WTC11 (cell line): Measurements from ENCODE around the gene DHX34.

Source experiments
- ESRRA ChIP-seq: sonication (generic); formaldehyde crosslinking; IDR thresholded peaks from 2 replicates; pipeline ENCODE4 v1.8.1; 2022; ENCODE audit warnings: mild to moderate bottlenecking, missing genetic modification reagents, borderline replicate concordance
- JUN ChIP-seq: sonication (generic); formaldehyde crosslinking; IDR thresholded peaks from 2 replicates; pipeline ENCODE4 v1.8.0; 2023; ENCODE audit warnings: mild to moderate bottlenecking, missing genetic modification reagents
- SP1 ChIP-seq: sonication (generic); formaldehyde crosslinking; conservative IDR thresholded peaks from 2 replicates; pipeline ENCODE4 v1.8.1; 2022; ENCODE audit warnings: missing genetic modification reagents
- TF ChIP-seq, protein P1 (sequence below): sonication (generic); formaldehyde crosslinking; IDR thresholded peaks from 2 replicates; pipeline ENCODE4 v1.8.1; 2023; ENCODE audit warnings: mild to moderate bottlenecking, missing genetic modification reagents
- TF ChIP-seq, protein P2 (sequence below): sonication (generic); formaldehyde crosslinking; IDR thresholded peaks from 2 replicates; pipeline ENCODE4 v1.8.0; 2022; ENCODE audit warnings: mild to moderate bottlenecking, missing genetic modification reagents

GRCh38 chr19:47419789-47420188 is 70.7 kb downstream of the DHX34 start:
- TF ChIP-seq ESRRA (no peak), SP1 (no peak), JUN (CRISPR knock-in tag) (no peak)
- TF ChIP-seq, protein P1, sequence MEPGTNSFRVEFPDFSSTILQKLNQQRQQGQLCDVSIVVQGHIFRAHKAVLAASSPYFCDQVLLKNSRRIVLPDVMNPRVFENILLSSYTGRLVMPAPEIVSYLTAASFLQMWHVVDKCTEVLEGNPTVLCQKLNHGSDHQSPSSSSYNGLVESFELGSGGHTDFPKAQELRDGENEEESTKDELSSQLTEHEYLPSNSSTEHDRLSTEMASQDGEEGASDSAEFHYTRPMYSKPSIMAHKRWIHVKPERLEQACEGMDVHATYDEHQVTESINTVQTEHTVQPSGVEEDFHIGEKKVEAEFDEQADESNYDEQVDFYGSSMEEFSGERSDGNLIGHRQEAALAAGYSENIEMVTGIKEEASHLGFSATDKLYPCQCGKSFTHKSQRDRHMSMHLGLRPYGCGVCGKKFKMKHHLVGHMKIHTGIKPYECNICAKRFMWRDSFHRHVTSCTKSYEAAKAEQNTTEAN (CRISPR knock-in tag) = no peak
- TF ChIP-seq, protein P2, sequence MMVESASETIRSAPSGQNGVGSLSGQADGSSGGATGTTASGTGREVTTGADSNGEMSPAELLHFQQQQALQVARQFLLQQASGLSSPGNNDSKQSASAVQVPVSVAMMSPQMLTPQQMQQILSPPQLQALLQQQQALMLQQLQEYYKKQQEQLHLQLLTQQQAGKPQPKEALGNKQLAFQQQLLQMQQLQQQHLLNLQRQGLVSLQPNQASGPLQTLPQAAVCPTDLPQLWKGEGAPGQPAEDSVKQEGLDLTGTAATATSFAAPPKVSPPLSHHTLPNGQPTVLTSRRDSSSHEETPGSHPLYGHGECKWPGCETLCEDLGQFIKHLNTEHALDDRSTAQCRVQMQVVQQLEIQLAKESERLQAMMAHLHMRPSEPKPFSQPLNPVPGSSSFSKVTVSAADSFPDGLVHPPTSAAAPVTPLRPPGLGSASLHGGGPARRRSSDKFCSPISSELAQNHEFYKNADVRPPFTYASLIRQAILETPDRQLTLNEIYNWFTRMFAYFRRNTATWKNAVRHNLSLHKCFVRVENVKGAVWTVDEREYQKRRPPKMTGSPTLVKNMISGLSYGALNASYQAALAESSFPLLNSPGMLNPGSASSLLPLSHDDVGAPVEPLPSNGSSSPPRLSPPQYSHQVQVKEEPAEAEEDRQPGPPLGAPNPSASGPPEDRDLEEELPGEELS = no peak
